ENCODE results near the gene IFT22.

Gene IFT22

GRCh38 chr7:101303102-101303701 is 18.4 kb downstream of the IFT22 start:
- Histone ChIP-seq H3K36me3 (ENCODE audit: control insufficient read depth in 2 of 2, insufficient read depth in 1 of 2, low read length in 2 of 2) (no peaks in the 10 kb centered on the region), H3K27ac (ENCODE audit: extremely low read depth, low read depth, low read length) (no peak overlapping the region), H3K4me1 (ENCODE audit: control insufficient read depth, insufficient read depth, low read length) (no peaks in the 10 kb centered on the region), H3K4me3 (ENCODE audit: low read depth, low read length) (no peak overlapping the region), H3K9me3 (ENCODE audit: control insufficient read depth, insufficient read depth, low read depth, low read length) (no peaks in the 10 kb centered on the region)
- TF ChIP-seq ZNF580 (tag by site-specific recombination; IDR thresholded peaks at IDR 0.05) (no peak), ZNF501 (tag by site-specific recombination; IDR thresholded peaks at IDR 0.05) (no peak), CTCF (tag by site-specific recombination; IDR thresholded peaks at IDR 0.05) (no peak), KLF8 (tag by site-specific recombination; IDR thresholded peaks at IDR 0.05) (no peak), TRIM28 (IDR thresholded peaks at IDR 0.05; ENCODE audit: borderline replicate concordance, low read length) (no peak), ZNF394 (tag by site-specific recombination; IDR thresholded peaks at IDR 0.05; ENCODE audit: borderline replicate concordance) (no peak), REST (tag by site-specific recombination; IDR thresholded peaks at IDR 0.05) (no peak), ZNF184 (tag by site-specific recombination; IDR thresholded peaks at IDR 0.05) (no peak), ZNF777 (tag by site-specific recombination; IDR thresholded peaks at IDR 0.05; ENCODE audit: borderline replicate concordance) (no peak)
- ChIA-PET CTCF (interaction anchor here (0.9 kb wide), 1 partner anchor 13 kb away, joined by 4 read pairs; no protein-coding TSS in a partner anchor), POLR2A (interaction anchor here (0.6 kb wide), 1 partner anchor 716 kb away, joined by 6 read pairs; no protein-coding TSS in a partner anchor)

- TF ChIP-seq FEZF1 (tag by site-specific recombination; IDR thresholded peaks at IDR 0.05) (no peak), REST (tag by site-specific recombination; IDR thresholded peaks at IDR 0.05) (no peak), SETDB1 (IDR thresholded peaks at IDR 0.05; ENCODE audit: insufficient read length, low read length) (no peak), ZNF311 (tag by site-specific recombination; IDR thresholded peaks at IDR 0.05; ENCODE audit: borderline replicate concordance) (no peak), ZBTB48 (tag by site-specific recombination; IDR thresholded peaks at IDR 0.05) (no peak), ZNF112 (tag by site-specific recombination; IDR thresholded peaks at IDR 0.05) (no peak), SALL2 (tag by site-specific recombination; IDR thresholded peaks at IDR 0.05; ENCODE audit: borderline replicate concordance) (no peak), ZNF366 (tag by site-specific recombination; conservative IDR thresholded peaks at IDR 0.05) (no peak), ZNF157 (tag by site-specific recombination; IDR thresholded peaks at IDR 0.05) (no peak), TCF7L2 (IDR thresholded peaks at IDR 0.05; ENCODE audit: borderline replicate concordance, low read depth, low read length) (no peak), ZNF274 (IDR thresholded peaks at IDR 0.05; ENCODE audit: low read length) (no peak), ZNF274 (tag by site-specific recombination; IDR thresholded peaks at IDR 0.05; ENCODE audit: borderline replicate concordance) (no peak), ZNF600 (tag by site-specific recombination; IDR thresholded peaks at IDR 0.05) (no peak), ZFP41 (tag by site-specific recombination; IDR thresholded peaks at IDR 0.05; ENCODE audit: borderline replicate concordance) (no peak)
- no peak overlapping the region for H3K4me3 ChIP-seq (ENCODE audit: low read depth, low read length)
- CTCF ChIA-PET = interaction anchor here (0.9 kb wide), 1 partner anchor 12 kb away, joined by 4 read pairs; no protein-coding TSS in a partner anchor
- no peaks in the 10 kb centered on the region for H3K9me3 ChIP-seq (ENCODE audit: control insufficient read depth, insufficient read depth, low read depth, low read length)
- no peaks in the 10 kb centered on the region for H3K36me3 ChIP-seq (ENCODE audit: control insufficient read depth in 2 of 2, insufficient read depth in 1 of 2, low read length in 2 of 2)
- no peak overlapping the region for H3K27ac ChIP-seq (ENCODE audit: extremely low read depth, low read depth, low read length)
- H3K4me1 ChIP-seq (ENCODE audit: control insufficient read depth, insufficient read depth, low read length) = no peaks in the 10 kb centered on the region
- POLR2A ChIA-PET = interaction anchor here (0.6 kb wide), 1 partner anchor 715 kb away, joined by 6 read pairs; no protein-coding TSS in a partner anchor
These were observed 18.9 kb downstream of the IFT22 start for GRCh38 chr7:101302641-101303101.
